HG02885 (cell line): Measurements from ENCODE around the gene KLHL18.
A peak's percentile ranks its signal among the peaks of the same experiment; 100 is the strongest.
"Not testable (repeated sequence)": the region's sequence is repeated elsewhere in the genome, so short reads cannot be mapped to it uniquely, and the experiment has no call there.

Experiments
- ATAC-seq: cut with Tn5 transposase; IDR thresholded peaks from one replicate; pipeline ENCODE4 v1.9.1; 2021; ENCODE audit warnings: mild to moderate bottlenecking; ENCODE audit not compliant: unreplicated experiment, poor library complexity

KLHL18 gene

GRCh38 chr3:47348411-47349154 lies 65.8 kb downstream of the KLHL18 start:
- ATAC-seq: no peak

GRCh38 chr3:47355010-47355409 lies 72.3 kb downstream of the KLHL18 start:
- ATAC-seq: no peak

- ATAC-seq: no peak
Measured at GRCh38 chr3:47356201-47356600, 73.5 kb downstream of the KLHL18 start.

GRCh38 chr3:47359323-47359722 lies 76.6 kb downstream of the KLHL18 start:
- ATAC-seq: no peak

GRCh38 chr3:47360110-47360517 lies 77.4 kb downstream of the KLHL18 start:
- ATAC-seq: not testable (repeated sequence)

- ATAC-seq: no peak
Measured at GRCh38 chr3:47362701-47363100, 80.0 kb downstream of the KLHL18 start.

GRCh38 chr3:47365213-47366153 lies 82.7 kb downstream of the KLHL18 start:
- ATAC-seq: no peak

GRCh38 chr3:47366833-47367232 lies 84.1 kb downstream of the KLHL18 start:
- ATAC-seq: no peak

GRCh38 chr3:47367631-47368030 lies 84.9 kb downstream of the KLHL18 start:
- no peak for ATAC-seq

GRCh38 chr3:47370020-47370419 lies 87.3 kb downstream of the KLHL18 start:
- not testable (repeated sequence) for ATAC-seq

GRCh38 chr3:47370887-47371697 lies 88.3 kb downstream of the KLHL18 start:
- no peak for ATAC-seq

- ATAC-seq: no peak
Measured at GRCh38 chr3:47374587-47374986, 91.8 kb downstream of the KLHL18 start.

- no peak for ATAC-seq
Measured at GRCh38 chr3:47376393-47376792, 93.6 kb downstream of the KLHL18 start.

- no peak for ATAC-seq
Measured at GRCh38 chr3:47377186-47377585, 94.4 kb downstream of the KLHL18 start.

- ATAC-seq: no peak
Measured at GRCh38 chr3:47378869-47379268, 96.1 kb downstream of the KLHL18 start.

- no peak for ATAC-seq
Measured at GRCh38 chr3:47379411-47379899, 96.7 kb downstream of the KLHL18 start.

GRCh38 chr3:47380026-47380600 lies 97.4 kb downstream of the KLHL18 start:
- no peak for ATAC-seq

- ATAC-seq: peak; percentile 70
Measured at GRCh38 chr3:47380601-47381316, 98.0 kb downstream of the KLHL18 start, which contains the start of gene PTPN23. Gene PTPN23, plus strand, starts transcription at chr3:47381021. Its CDS starts 76 bp downstream, at chr3:47381097.
